Stimulated activated effector memory CD8-positive, alpha-beta T cell treated with anti-CD3 and anti-CD28 coated beads, Interleukin-12 subunit alpha, Interleukin-12 subunit beta, amount 100 ng/mL, for 72 hours (primary cell): ENCODE results near the gene MLKL.

Source experiments
- ATAC-seq: fragments of 150-1000 bp; cut with Tn5 transposase; 2 replicates; pipeline ENCODE4 v1.10.0; 2021
- DNase-seq, 2 donors: peaks; one replicate each; pipeline ENCODE4 v3.0.0; 2021 to 2022; ENCODE audit warnings: low spot score in 2 of 2
- H3K27ac Mint-ChIP-seq: one replicate; pipeline ENCODE4 v1.8.0; 2022; ENCODE audit warnings: mild to moderate bottlenecking, mixed read lengths
- H3K36me3 Mint-ChIP-seq: one replicate; pipeline ENCODE4 v1.8.0; 2022; ENCODE audit warnings: mild to moderate bottlenecking, mixed read lengths
- H3K4me1 Mint-ChIP-seq: one replicate; pipeline ENCODE4 v1.8.0; 2022; ENCODE audit warnings: mixed read lengths
- H3K4me3 Mint-ChIP-seq: one replicate; pipeline ENCODE4 v1.8.0; 2022; ENCODE audit warnings: mild to moderate bottlenecking, mixed read lengths
- H3K9me3 Mint-ChIP-seq: one replicate; pipeline ENCODE4 v1.8.0; 2022; ENCODE audit warnings: mixed read lengths

Gene MLKL

GRCh38 chr16:74700438-74701225 lies at the start of gene MLKL:
TSS of gene MLKL (minus strand) at chr16:74700862. CDS start at chr16:74695757, 5,105 bp downstream.
- H3K4me3 Mint-ChIP-seq, result peak within 1 kb of the TSS; percentile 100
- peak; percentile 80 for ATAC-seq
- H3K36me3 Mint-ChIP-seq, result peaks cover 12% of the 10 kb centered on the region
- no peaks in the 10 kb centered on the region for H3K9me3 Mint-ChIP-seq
- peak; percentile 42 to 77 for DNase-seq
- peak within 1 kb of the TSS; percentile 100 for H3K27ac Mint-ChIP-seq
- peaks cover 56% of the 10 kb centered on the region for H3K4me1 Mint-ChIP-seq

GRCh38 chr16:74749291-74750055 lies 48.8 kb upstream of the MLKL start:
- DNase-seq (no peak), ATAC-seq (no peak)
- H3K4me3 Mint-ChIP-seq, result no peak overlapping the region
- H3K36me3 Mint-ChIP-seq, result no peaks in the 10 kb centered on the region
- H3K27ac Mint-ChIP-seq, result no peak overlapping the region
- no peaks in the 10 kb centered on the region for H3K4me1 Mint-ChIP-seq
- H3K9me3 Mint-ChIP-seq, result no peaks in the 10 kb centered on the region

- Mint-ChIP-seq H3K4me3 (no peak overlapping the region), H3K9me3 (no peaks in the 10 kb centered on the region), H3K36me3 (no peaks in the 10 kb centered on the region), H3K4me1 (no peaks in the 10 kb centered on the region), H3K27ac (no peak overlapping the region)
- DNase-seq (no peak), ATAC-seq (no peak)
Measured at GRCh38 chr16:74748616-74749026, 48.0 kb upstream of the MLKL start.

GRCh38 chr16:74747716-74748615 lies 47.3 kb upstream of the MLKL start:
- H3K4me1 Mint-ChIP-seq, result no peaks in the 10 kb centered on the region
- no peak overlapping the region for H3K4me3 Mint-ChIP-seq
- ATAC-seq (no peak), DNase-seq (no peak)
- no peak overlapping the region for H3K27ac Mint-ChIP-seq
- no peaks in the 10 kb centered on the region for H3K36me3 Mint-ChIP-seq
- H3K9me3 Mint-ChIP-seq, result no peaks in the 10 kb centered on the region

- Mint-ChIP-seq H3K4me3 (no peak overlapping the region), H3K9me3 (no peaks in the 10 kb centered on the region), H3K4me1 (peaks cover 1% of the 10 kb centered on the region), H3K36me3 (no peaks in the 10 kb centered on the region), H3K27ac (no peak overlapping the region)
- DNase-seq, result no peak
- no peak for ATAC-seq
Measured at GRCh38 chr16:74745926-74746325, 45.3 kb upstream of the MLKL start.

- Mint-ChIP-seq H3K4me3 (no peak overlapping the region), H3K9me3 (no peaks in the 10 kb centered on the region), H3K27ac (no peak overlapping the region), H3K4me1 (peaks cover 6% of the 10 kb centered on the region), H3K36me3 (no peaks in the 10 kb centered on the region)
- DNase-seq (no peak), ATAC-seq (peak; percentile 17)
Measured at GRCh38 chr16:74745109-74745615, 44.5 kb upstream of the MLKL start.

GRCh38 chr16:74744566-74744965 lies 43.9 kb upstream of the MLKL start:
- DNase-seq (no peak), ATAC-seq (no peak)
- no peak overlapping the region for H3K27ac Mint-ChIP-seq
- no peaks in the 10 kb centered on the region for H3K36me3 Mint-ChIP-seq
- peaks cover 6% of the 10 kb centered on the region for H3K4me1 Mint-ChIP-seq
- no peak overlapping the region for H3K4me3 Mint-ChIP-seq
- no peaks in the 10 kb centered on the region for H3K9me3 Mint-ChIP-seq

GRCh38 chr16:74743668-74744299 lies 43.1 kb upstream of the MLKL start:
- no peak for DNase-seq

GRCh38 chr16:74743045-74743667 lies 42.5 kb upstream of the MLKL start:
- Mint-ChIP-seq H3K4me1 (peaks cover 6% of the 10 kb centered on the region), H3K27ac (no peak overlapping the region), H3K9me3 (no peaks in the 10 kb centered on the region), H3K4me3 (no peak overlapping the region), H3K36me3 (no peaks in the 10 kb centered on the region)
- no peak for DNase-seq
- no peak for ATAC-seq

More at GRCh38 chr16:74743668-74744299, 43.1 kb upstream of the MLKL start:
- ATAC-seq, result no peak
- peaks cover 6% of the 10 kb centered on the region for H3K4me1 Mint-ChIP-seq
- H3K4me3 Mint-ChIP-seq, result no peak overlapping the region
- H3K36me3 Mint-ChIP-seq, result no peaks in the 10 kb centered on the region
- no peak overlapping the region for H3K27ac Mint-ChIP-seq
- no peaks in the 10 kb centered on the region for H3K9me3 Mint-ChIP-seq

GRCh38 chr16:74742051-74742481 lies 41.4 kb upstream of the MLKL start:
- DNase-seq (no peak), ATAC-seq (no peak)
- H3K36me3 Mint-ChIP-seq, result no peaks in the 10 kb centered on the region
- no peak overlapping the region for H3K4me3 Mint-ChIP-seq
- H3K4me1 Mint-ChIP-seq, result peaks cover 6% of the 10 kb centered on the region
- H3K9me3 Mint-ChIP-seq, result no peaks in the 10 kb centered on the region
- no peak overlapping the region for H3K27ac Mint-ChIP-seq

- DNase-seq (no peak), ATAC-seq (peak; percentile 42)
- H3K36me3 Mint-ChIP-seq, result no peaks in the 10 kb centered on the region
- no peaks in the 10 kb centered on the region for H3K9me3 Mint-ChIP-seq
- H3K4me3 Mint-ChIP-seq, result no peak overlapping the region
- peaks cover 6% of the 10 kb centered on the region for H3K4me1 Mint-ChIP-seq
- no peak overlapping the region for H3K27ac Mint-ChIP-seq
Measured at GRCh38 chr16:74740795-74741304, 40.2 kb upstream of the MLKL start.

GRCh38 chr16:74739275-74739674 lies 38.6 kb upstream of the MLKL start:
- ATAC-seq (no peak), DNase-seq (no peak)
- H3K4me3 Mint-ChIP-seq, result no peak overlapping the region
- H3K4me1 Mint-ChIP-seq, result peaks cover 6% of the 10 kb centered on the region
- no peaks in the 10 kb centered on the region for H3K36me3 Mint-ChIP-seq
- no peak overlapping the region for H3K27ac Mint-ChIP-seq
- H3K9me3 Mint-ChIP-seq, result no peaks in the 10 kb centered on the region

GRCh38 chr16:74738816-74739215 lies 38.2 kb upstream of the MLKL start:
- H3K4me1 Mint-ChIP-seq, result peaks cover 6% of the 10 kb centered on the region
- no peak for DNase-seq
- ATAC-seq, result no peak
- no peaks in the 10 kb centered on the region for H3K9me3 Mint-ChIP-seq
- no peak overlapping the region for H3K27ac Mint-ChIP-seq
- H3K4me3 Mint-ChIP-seq, result no peak overlapping the region
- H3K36me3 Mint-ChIP-seq, result no peaks in the 10 kb centered on the region

GRCh38 chr16:74738113-74738541 lies 37.5 kb upstream of the MLKL start:
- ATAC-seq, result peak; percentile 9
- Mint-ChIP-seq H3K27ac (no peak overlapping the region), H3K4me3 (no peak overlapping the region), H3K36me3 (no peaks in the 10 kb centered on the region), H3K4me1 (peaks cover 6% of the 10 kb centered on the region), H3K9me3 (no peaks in the 10 kb centered on the region)
- DNase-seq, result no peak
